Measurements from ENCODE around the gene PIEZO2.

Gene PIEZO2

GRCh38 chr18:10783941-10784340 lies 365.4 kb downstream of the PIEZO2 start:
- no peak overlapping the region for H2AFZ ChIP-seq (ENCODE audit: low read length)
- no peaks in the 10 kb centered on the region for H3K9me2 ChIP-seq (replicated peaks; ENCODE audit: low read depth, low read length)
- no peak overlapping the region for H3K4me2 ChIP-seq (ENCODE audit: low read depth, low read length, poor library complexity, severe bottlenecking)
- no peaks in the 10 kb centered on the region for H3F3A ChIP-seq (ENCODE audit: low read depth)
- no peak overlapping the region for H3K4me3 ChIP-seq (ENCODE audit: low read length, poor library complexity, severe bottlenecking)
- H3K36me3 ChIP-seq (ENCODE audit: insufficient read depth, low read length): no peaks in the 10 kb centered on the region
- H3K9me3 ChIP-seq (ENCODE audit: insufficient read depth, low read depth, low read length): no peaks in the 10 kb centered on the region
- no peaks in the 10 kb centered on the region for H3K79me2 ChIP-seq (ENCODE audit: insufficient read depth, low read length)
- TF ChIP-seq EZH2phosphoT487 (IDR thresholded peaks at IDR 0.05; ENCODE audit: borderline replicate concordance): no peak
- no peaks in the 10 kb centered on the region for H3K27me3 ChIP-seq (ENCODE audit: insufficient read depth, low read length, poor library complexity, severe bottlenecking)
- H3K9ac ChIP-seq (ENCODE audit: low read depth, low read length, poor library complexity, severe bottlenecking): no peak overlapping the region
- H4K20me1 ChIP-seq (ENCODE audit: insufficient read depth, low read length, poor library complexity, severe bottlenecking): no peaks in the 10 kb centered on the region
- H3K4me1 ChIP-seq (ENCODE audit: insufficient read depth, low read length, poor library complexity, severe bottlenecking): peaks cover 4% of the 10 kb centered on the region

- Histone ChIP-seq H3K4me1 (ENCODE audit: insufficient read depth, low read length, poor library complexity, severe bottlenecking) (peaks cover 23% of the 10 kb centered on the region), H3K27me3 (ENCODE audit: insufficient read depth, low read length, poor library complexity, severe bottlenecking) (no peaks in the 10 kb centered on the region), H3K36me3 (ENCODE audit: insufficient read depth, low read length) (no peaks in the 10 kb centered on the region), H4K20me1 (ENCODE audit: insufficient read depth, low read length, poor library complexity, severe bottlenecking) (no peaks in the 10 kb centered on the region), H3K79me2 (ENCODE audit: insufficient read depth, low read length) (no peaks in the 10 kb centered on the region), H3K9me2 (replicated peaks; ENCODE audit: low read depth, low read length) (no peaks in the 10 kb centered on the region), H3K4me2 (ENCODE audit: low read depth, low read length, poor library complexity, severe bottlenecking) (peak overlapping the region; percentile 60), H3F3A (ENCODE audit: low read depth) (no peaks in the 10 kb centered on the region), H3K4me3 (ENCODE audit: low read length, poor library complexity, severe bottlenecking) (peak overlapping the region; percentile 32), H3K9ac (ENCODE audit: low read depth, low read length, poor library complexity, severe bottlenecking) (peak overlapping the region; percentile 14), H2AFZ (ENCODE audit: low read length) (peak overlapping the region; percentile 77; the same call in 1 of the 2 replicates), H3K9me3 (ENCODE audit: insufficient read depth, low read depth, low read length) (no peaks in the 10 kb centered on the region)
- TF ChIP-seq CTCF (conservative IDR thresholded peaks at IDR 0.05; ENCODE audit: low read length): no peak
- TF ChIP-seq EZH2phosphoT487 (IDR thresholded peaks at IDR 0.05; ENCODE audit: borderline replicate concordance): no peak
Measured at GRCh38 chr18:10776493-10776892, 372.9 kb downstream of the PIEZO2 start.

- Histone ChIP-seq H3K9me2 (replicated peaks; ENCODE audit: low read depth, low read length) (no peaks in the 10 kb centered on the region), H3K36me3 (ENCODE audit: insufficient read depth, low read length) (no peaks in the 10 kb centered on the region), H3K4me3 (ENCODE audit: low read length, poor library complexity, severe bottlenecking) (no peak overlapping the region), H3K79me2 (ENCODE audit: insufficient read depth, low read length) (no peaks in the 10 kb centered on the region), H2AFZ (ENCODE audit: low read length) (peak overlapping the region; percentile 77), H3K9me3 (ENCODE audit: insufficient read depth, low read depth, low read length) (no peaks in the 10 kb centered on the region), H3F3A (ENCODE audit: low read depth) (no peaks in the 10 kb centered on the region), H3K4me2 (ENCODE audit: low read depth, low read length, poor library complexity, severe bottlenecking) (no peak overlapping the region), H4K20me1 (ENCODE audit: insufficient read depth, low read length, poor library complexity, severe bottlenecking) (no peaks in the 10 kb centered on the region), H3K9ac (ENCODE audit: low read depth, low read length, poor library complexity, severe bottlenecking) (no peak overlapping the region), H3K4me1 (ENCODE audit: insufficient read depth, low read length, poor library complexity, severe bottlenecking) (peaks cover 32% of the 10 kb centered on the region), H3K27me3 (ENCODE audit: insufficient read depth, low read length, poor library complexity, severe bottlenecking) (no peaks in the 10 kb centered on the region)
- TF ChIP-seq CTCF (conservative IDR thresholded peaks at IDR 0.05; ENCODE audit: low read length) (no peak), EZH2phosphoT487 (IDR thresholded peaks at IDR 0.05; ENCODE audit: borderline replicate concordance) (no peak)
Measured at GRCh38 chr18:10775026-10775425, 374.3 kb downstream of the PIEZO2 start.

- Histone ChIP-seq H3K4me2 (ENCODE audit: low read depth, low read length, poor library complexity, severe bottlenecking) (no peak overlapping the region), H3K9me2 (replicated peaks; ENCODE audit: low read depth, low read length) (no peaks in the 10 kb centered on the region), H3K4me1 (ENCODE audit: insufficient read depth, low read length, poor library complexity, severe bottlenecking) (peaks cover 18% of the 10 kb centered on the region), H3K9ac (ENCODE audit: low read depth, low read length, poor library complexity, severe bottlenecking) (no peak overlapping the region), H4K20me1 (ENCODE audit: insufficient read depth, low read length, poor library complexity, severe bottlenecking) (no peaks in the 10 kb centered on the region), H3K79me2 (ENCODE audit: insufficient read depth, low read length) (no peaks in the 10 kb centered on the region), H3K9me3 (ENCODE audit: insufficient read depth, low read depth, low read length) (no peaks in the 10 kb centered on the region), H2AFZ (ENCODE audit: low read length) (peak overlapping the region; percentile 38; the same call in 1 of the 2 replicates), H3F3A (ENCODE audit: low read depth) (no peaks in the 10 kb centered on the region), H3K27me3 (ENCODE audit: insufficient read depth, low read length, poor library complexity, severe bottlenecking) (no peaks in the 10 kb centered on the region), H3K36me3 (ENCODE audit: insufficient read depth, low read length) (no peaks in the 10 kb centered on the region), H3K4me3 (ENCODE audit: low read length, poor library complexity, severe bottlenecking) (no peak overlapping the region)
- TF ChIP-seq EZH2phosphoT487 (IDR thresholded peaks at IDR 0.05; ENCODE audit: borderline replicate concordance): no peak
- TF ChIP-seq CTCF (conservative IDR thresholded peaks at IDR 0.05; ENCODE audit: low read length): no peak
Measured at GRCh38 chr18:10771053-10771709, 378.2 kb downstream of the PIEZO2 start.
